Measurements from ENCODE around the gene CHKA. TPM values are rescaled to one million over a fixed set of nuclear protein-coding genes. Genes with fewer than 3 reads are reported as not detected.

The CHKA gene
- 9.4 and 9.8 TPM in 2 replicates for total RNA-seq (2014; rRNA removed; shearing (Covaris generic))

DNA sequence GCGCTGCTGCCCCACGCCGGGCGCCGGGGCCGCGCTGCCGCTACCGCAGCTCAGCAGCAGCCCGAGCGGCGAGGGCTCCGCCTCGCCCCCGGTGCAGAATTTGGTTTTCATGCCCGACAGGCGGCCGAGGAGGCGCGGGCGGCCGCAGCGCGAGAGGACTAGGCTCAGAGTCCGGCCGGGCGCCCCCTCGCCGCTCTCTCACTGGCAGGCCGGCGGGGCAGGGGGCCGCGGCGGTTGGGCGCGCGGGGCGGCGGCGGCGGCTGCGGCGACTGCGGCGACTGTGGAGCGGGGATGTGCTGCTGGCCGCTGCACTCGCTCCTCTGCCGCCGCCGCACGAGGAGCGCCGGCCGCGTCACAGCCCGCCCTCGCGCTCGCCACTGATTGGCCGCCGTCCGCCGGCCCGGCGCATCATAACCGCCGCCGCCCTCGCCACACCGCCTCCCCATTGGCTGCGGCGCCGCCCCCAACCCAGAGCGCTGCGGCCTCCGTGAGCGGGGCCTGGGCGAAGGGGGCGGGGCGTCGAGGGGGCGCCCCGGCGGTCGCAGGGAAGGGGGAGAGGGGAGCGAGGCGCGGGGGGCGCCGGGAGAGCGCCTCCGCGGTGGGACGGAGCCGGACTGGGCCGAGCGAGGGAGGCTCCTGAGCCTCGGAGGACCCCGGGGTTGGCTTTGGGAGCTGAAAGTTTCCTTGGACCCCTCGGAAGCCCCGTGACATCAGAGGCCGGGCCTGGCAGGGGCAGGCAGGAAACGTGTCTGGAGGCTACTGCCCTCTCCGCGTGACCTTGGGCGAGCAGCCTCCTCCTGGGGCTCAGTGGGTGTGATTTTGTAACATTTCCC lies at the start of gene CHKA:
TSS of gene CHKA (minus strand) at position 322 of the 833 bp plus-strand sequence. CDS start at position 111, 211 bp downstream.
- peak; percentile 87 for DNase-seq (ENCODE audit: low spot score)

DNA sequence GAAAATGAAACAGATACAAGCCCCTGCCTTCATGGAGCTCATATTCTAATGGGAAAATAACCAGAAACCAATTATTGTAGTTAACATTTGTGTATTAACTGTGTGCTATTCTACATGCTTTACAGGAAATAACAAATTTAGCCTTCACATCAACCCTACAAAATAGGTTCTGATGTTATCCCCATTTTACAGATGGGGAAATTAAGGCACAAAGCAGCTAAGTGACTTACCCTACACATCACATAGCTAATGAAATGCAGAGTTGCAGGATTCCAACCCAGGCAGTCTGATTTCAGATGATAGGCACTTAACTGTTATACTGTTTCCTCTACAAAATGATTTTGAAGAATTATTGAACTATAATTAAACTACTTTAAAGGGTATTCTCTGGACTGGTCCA lies 48.3 kb upstream of the CHKA start:
- DNase-seq (ENCODE audit: low spot score): no peak

GRCh38 chr11:68168694-68169093 lies 47.5 kb upstream of the CHKA start:
- no peak for DNase-seq (ENCODE audit: low spot score)

- DNase-seq (ENCODE audit: low spot score): no peak
Measured at GRCh38 chr11:68167474-68167873, 46.3 kb upstream of the CHKA start.

DNA sequence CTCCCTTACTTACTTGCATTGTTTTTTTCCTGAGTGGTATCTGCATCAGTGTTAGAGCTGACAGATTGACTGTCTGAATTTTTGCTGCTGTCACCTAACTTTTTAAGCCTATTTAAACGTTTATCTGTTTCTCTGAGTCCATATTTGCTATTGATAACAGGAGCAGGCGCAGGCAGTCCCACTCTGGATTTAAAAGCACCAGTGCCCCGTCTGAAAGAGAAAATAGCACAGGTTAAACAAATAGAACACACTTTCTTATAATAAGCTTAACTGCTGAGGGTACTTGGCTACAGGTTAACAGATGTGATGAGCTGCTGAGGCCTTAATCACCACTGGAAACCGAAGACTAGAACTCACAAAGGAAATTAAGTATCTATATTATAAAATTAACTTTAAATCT lies 45.8 kb upstream of the CHKA start:
- no peak for DNase-seq (ENCODE audit: low spot score)

- no peak for DNase-seq (ENCODE audit: low spot score)
Measured at GRCh38 chr11:68165601-68166000, 44.4 kb upstream of the CHKA start.

DNA sequence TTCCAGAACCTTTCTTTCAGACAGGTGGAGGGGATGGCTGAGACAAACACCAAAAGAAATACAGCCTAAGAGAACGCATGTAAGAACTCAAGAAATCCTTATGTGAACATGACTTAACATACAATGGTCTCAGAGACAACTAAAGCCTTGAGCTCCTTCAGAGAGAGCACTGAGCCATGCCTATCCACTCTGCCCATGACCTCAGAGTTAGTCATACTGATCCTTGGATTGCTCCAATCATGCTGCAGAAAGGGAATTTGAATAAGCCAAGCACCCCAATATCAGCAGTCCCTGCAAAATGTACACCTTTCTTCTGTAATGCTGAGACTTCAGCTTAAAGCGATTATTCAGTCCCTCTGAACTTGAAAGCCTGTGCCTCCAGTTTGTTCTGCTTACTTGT lies 43.2 kb upstream of the CHKA start:
- DNase-seq (ENCODE audit: low spot score): no peak

DNA sequence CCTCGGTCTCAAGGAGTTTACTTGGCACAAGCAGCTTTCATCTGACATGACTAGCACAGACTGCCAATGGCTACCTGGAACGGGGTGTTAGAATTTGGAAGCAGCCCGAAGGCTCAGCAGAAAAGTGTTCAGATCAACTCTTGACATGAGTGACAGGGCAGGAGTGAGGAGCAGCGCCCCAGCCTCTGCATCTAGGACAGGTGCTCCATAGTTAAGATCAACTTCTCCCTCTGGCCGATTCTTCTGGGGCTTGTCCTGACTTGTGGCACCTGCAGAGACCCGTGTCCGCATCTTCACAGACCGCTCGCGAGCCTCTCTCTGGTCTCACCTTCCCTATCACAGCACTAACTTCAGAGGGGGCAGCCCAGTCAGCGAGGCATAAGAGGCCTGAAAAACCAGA lies 42.5 kb upstream of the CHKA start:
- DNase-seq (ENCODE audit: low spot score): no peak

DNA sequence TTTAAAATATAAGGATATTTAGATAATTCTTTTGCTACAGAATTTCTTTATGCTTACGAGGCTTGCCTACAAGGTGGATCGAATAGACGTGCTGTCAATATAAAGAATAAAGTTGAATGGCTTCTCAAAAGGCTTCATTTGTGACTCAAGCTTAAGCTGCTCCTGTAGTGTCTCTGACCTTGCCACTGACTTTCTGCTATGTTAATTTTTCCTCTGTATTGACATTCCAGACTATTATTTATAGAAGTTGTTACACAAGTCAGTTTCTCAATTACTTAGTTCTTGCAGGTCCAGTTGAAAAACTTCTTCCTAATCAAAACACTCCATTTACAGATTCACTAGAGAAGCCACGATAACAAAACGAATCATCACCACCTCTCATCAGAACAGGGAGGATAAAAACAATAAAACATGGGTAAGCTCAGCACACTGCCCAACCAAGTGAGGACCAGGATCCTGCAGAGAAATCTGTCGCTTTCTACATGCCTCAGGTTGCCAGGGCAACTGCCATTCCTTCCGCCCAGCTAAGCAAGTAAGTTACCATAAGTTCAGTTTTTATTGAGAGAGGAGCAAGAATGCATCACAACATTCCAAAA lies 39.0 kb upstream of the CHKA start:
- no peak for DNase-seq (ENCODE audit: low spot score)

DNA sequence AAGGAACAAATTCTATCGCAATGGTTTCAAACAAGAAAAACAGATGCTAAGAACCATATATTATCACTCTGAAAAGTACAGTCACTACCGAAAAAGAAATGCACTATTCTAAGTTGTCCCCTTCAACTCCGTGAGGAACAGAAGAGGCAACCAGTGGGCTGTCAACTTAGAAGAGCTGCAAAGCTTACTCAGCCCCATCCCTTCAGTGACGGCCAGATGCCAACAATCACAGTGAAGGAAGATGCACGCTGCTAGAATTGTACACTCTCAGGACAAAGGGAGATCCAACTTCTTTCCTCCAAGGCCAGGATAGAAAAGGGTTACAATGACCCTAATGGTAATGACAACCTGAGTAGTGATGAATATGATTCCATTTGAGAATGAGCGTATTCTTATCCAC lies 38.5 kb upstream of the CHKA start:
- DNase-seq (ENCODE audit: low spot score): no peak

DNA sequence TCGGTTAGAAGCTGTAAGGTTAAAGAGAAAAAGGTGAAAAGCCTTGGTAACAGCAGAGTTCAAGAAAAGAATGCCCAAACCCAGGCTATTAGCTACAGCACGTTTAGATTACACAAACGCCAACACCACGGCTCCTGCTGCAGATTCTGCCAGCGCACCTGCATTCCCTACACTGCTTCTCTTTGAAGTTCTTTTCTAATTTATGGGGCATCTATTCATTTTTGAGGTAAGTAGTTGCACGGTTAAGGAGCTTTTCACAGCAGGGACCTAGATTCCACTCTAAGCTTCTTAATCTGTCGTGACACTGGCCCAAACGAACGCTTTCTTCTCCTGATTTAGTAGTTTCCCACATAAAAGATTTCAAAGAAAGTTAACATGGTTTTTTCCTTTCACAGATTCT lies 38.0 kb upstream of the CHKA start:
- DNase-seq (ENCODE audit: low spot score): no peak

GRCh38 chr11:68158580-68158979 lies 37.4 kb upstream of the CHKA start:
- DNase-seq (ENCODE audit: low spot score): no peak

- no peak for DNase-seq (ENCODE audit: low spot score)
Measured at GRCh38 chr11:68153742-68154141, 32.6 kb upstream of the CHKA start.

GRCh38 chr11:68150037-68150436 lies 28.8 kb upstream of the CHKA start:
- peak; percentile 55 for DNase-seq (ENCODE audit: low spot score)

- no peak for DNase-seq (ENCODE audit: low spot score)
Measured at GRCh38 chr11:68149417-68149816, 28.2 kb upstream of the CHKA start.

DNA sequence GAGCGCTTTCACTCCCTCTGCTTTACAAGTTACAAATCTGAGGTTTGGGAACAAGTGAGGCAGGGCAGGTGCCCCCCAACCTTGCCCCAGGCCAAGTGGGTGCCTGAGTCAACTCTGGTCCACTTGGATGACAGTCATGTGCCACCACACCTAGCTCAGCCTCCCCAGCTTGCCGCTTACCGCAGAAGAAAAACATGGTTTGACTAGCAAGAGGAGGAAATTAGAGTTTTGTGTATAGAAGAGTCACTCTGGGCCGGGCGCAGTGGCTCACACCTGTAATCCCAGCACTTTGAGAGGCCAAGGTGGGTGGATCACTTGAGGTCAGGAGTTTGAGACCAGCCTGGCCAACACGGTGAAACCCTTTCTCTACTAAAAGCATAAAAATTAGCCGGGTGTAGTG lies 27.7 kb upstream of the CHKA start:
- no peak for DNase-seq (ENCODE audit: low spot score)

DNA sequence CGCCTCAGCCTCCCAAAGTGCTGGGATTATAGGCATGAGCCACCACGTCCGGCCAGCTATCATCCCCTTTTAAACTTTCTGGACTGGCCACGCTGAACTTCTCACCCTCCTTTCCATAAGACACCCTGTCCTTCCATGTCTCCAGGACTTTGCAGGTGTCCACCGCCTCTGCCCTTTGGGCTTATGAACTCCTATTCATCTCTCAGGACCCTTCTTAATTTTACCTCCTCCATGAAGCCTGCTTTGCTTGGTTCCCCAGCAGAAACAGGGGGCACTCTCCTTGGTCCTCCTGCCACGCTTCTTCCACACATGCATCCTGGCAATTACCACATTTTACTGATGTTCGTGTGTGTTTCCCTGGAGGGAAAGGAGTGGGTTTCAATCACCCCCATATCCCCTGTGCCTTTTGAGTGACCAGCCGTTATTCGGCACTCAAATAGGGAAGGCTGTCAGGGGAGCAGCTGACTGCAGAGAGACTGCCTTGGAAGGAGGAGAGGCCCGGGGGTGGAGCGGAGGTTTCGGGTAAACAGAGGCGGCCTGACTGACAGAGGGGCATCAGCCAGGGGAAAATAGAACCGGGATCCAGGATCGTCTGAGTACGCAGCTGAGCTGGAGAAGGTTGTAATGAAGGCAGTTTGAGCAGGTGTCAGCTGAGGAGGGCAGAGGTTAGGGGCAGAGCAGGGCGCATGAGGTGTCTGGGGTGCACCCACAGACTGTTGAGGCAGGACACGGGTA lies 27.1 kb upstream of the CHKA start:
- no peak for DNase-seq (ENCODE audit: low spot score)

GRCh38 chr11:68146704-68147474 lies 25.7 kb upstream of the CHKA start:
- peak; percentile 67 for DNase-seq (ENCODE audit: low spot score)

DNA sequence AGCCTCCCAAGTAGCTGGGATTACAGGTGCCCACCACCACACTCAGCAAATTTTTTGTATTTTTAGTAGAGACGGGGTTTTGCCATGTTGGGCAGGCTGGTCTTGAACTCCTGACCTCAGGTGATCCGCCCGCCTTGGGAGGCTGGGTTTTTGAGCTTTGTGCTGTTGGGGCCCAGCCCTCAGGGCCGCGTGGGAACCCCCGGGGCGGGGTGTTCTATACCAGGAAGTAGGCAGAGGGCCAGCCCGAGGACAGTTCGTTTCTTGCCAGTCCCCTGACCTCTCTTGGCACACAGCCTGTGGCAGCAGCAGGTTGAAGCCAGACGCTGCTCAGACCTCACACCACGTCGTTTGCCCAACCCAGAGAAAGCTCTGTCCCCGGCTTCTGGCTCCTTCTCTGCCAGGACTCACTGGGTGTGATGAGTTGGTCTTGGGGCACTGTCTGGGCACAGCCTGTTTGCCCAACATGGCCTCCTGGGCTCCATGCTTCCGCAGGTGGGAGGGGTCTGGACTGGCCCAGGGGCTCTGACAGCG lies 24.9 kb upstream of the CHKA start:
- peak; percentile 54 for DNase-seq (ENCODE audit: low spot score)

DNA sequence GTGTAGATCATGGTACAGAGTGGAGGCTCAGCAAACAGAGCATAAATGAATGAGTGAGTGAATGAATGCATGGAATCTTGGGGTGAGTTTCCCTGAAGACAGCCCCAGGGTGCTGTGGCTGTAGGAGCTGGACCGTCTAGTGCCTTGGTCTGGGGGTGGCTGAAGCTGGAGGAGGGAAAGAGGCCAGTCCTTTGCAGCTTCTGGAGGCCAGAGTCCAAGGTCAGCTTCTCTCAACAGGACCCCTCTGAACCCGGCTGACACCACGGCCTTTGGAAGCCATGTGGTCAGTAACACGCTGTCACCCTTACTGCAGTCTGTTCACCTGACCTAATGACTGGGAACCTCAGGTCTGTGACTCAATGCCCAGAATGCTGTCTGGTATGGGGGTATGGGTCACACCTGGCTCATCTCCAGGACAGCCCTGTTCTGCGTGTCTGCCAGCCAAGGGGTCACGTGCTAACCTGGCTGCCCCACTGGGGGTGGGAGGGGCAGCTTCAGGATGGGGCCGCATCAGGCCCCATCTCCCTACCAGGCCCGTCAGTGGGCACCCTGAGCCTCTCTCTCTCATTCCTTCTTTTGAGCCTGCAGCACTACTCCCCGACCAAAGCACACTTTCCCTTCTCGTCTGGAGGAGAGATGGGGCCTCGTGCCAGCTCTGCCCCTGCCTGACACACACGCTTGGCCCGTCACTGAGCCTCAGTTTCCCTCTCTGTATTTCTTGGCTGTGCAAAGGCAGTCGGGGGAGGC lies 24.1 kb upstream of the CHKA start:
- no peak for DNase-seq (ENCODE audit: low spot score)

DNA sequence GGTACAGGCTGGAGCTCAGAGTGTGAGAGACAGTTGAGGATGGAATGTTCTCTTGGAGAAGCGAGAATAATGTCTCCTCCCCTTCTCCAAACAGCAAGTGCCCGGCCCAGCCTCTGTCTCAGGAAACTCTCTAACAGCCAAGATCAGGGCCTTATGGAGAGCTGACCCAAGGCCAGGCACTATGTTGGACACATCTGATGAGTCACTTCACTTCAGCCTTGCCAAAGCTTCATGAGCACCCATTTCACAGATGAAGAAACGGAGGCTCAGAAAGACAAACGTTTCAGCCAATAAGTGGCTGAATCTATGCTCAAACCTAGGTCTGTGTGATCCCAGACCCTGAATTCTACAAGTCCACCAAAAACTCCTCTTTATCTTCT lies 22.1 kb upstream of the CHKA start:
- DNase-seq (ENCODE audit: low spot score): no peak

All from H4 (cell line).